WTC11 (cell line): ENCODE results near the gene RNF44. TPM values are rescaled to one million over a fixed set of nuclear protein-coding genes. Genes with fewer than 3 reads are reported as not detected.

ENCODE experiments used
- ATAC-seq: fragments of 200-7000 bp; cut with Tn5 transposase; 2 replicates; pipeline ENCODE4 v1.10.0; 2021; ENCODE audit warnings: mild to moderate bottlenecking, moderate library complexity
- CTCF ChIA-PET: fragments of 300-600 bp; sonication (Branson Sonifier 250); formaldehyde crosslinking; loops from one replicate; lab custom pipeline; 2021; ENCODE audit warnings: antibody characterized with exemption; lab: Charles Lee
- POLR2A ChIA-PET: fragments of 350-600 bp; sonication (Branson Sonifier 250); formaldehyde crosslinking; loops from one replicate; lab custom pipeline; 2021; ENCODE audit warnings: antibody characterized with exemption; lab: Charles Lee
- DNase-seq: peaks from one replicate; pipeline ENCODE4 v3.0.0; 2021; ENCODE audit warnings: low spot score
- H3K27ac Mint-ChIP-seq: 2 replicates; pipeline ENCODE4 v1.8.0; 2021; ENCODE audit warnings: mixed read lengths
- H3K27me3 Mint-ChIP-seq: 2 replicates; pipeline ENCODE4 v1.8.0; 2021; ENCODE audit warnings: low read depth, mild to moderate bottlenecking, moderate library complexity, mixed read lengths
- H3K36me3 Mint-ChIP-seq: 2 replicates; pipeline ENCODE4 v1.8.0; 2021; ENCODE audit warnings: mixed read lengths
- H3K4me1 Mint-ChIP-seq: 2 replicates; pipeline ENCODE4 v1.8.0; 2022; ENCODE audit warnings: mixed read lengths
- H3K4me3 Mint-ChIP-seq: 2 replicates; pipeline ENCODE4 v1.8.0; 2021; ENCODE audit warnings: mild to moderate bottlenecking, moderate library complexity, mixed read lengths
- H3K9me3 Mint-ChIP-seq: 2 replicates; pipeline ENCODE4 v1.8.0; 2021; ENCODE audit warnings: mixed read lengths
- AR ChIP-seq: fragments of 250-450 bp; sonication (Bioruptor Pico); IDR thresholded peaks from 2 replicates; pipeline ENCODE4 v1.9.0; 2021; ENCODE audit warnings: mild to moderate bottlenecking
- ATF2 ChIP-seq: sonication (generic); formaldehyde crosslinking; IDR thresholded peaks from 2 replicates; pipeline ENCODE4 v1.8.1; 2022; ENCODE audit warnings: low read depth, missing genetic modification reagents, borderline replicate concordance
- E2F5 ChIP-seq: sonication (generic); formaldehyde crosslinking; IDR thresholded peaks from 2 replicates; pipeline ENCODE4 v1.8.1; 2022; ENCODE audit warnings: mild to moderate bottlenecking, moderate library complexity, missing genetic modification reagents
- ELF4 ChIP-seq: sonication (generic); formaldehyde crosslinking; IDR thresholded peaks from 2 replicates; pipeline ENCODE4 v1.8.1; 2022; ENCODE audit warnings: low read depth, mild to moderate bottlenecking, moderate library complexity, missing genetic modification reagents
- ESRRA ChIP-seq: sonication (generic); formaldehyde crosslinking; IDR thresholded peaks from 2 replicates; pipeline ENCODE4 v1.8.1; 2022; ENCODE audit warnings: mild to moderate bottlenecking, missing genetic modification reagents, borderline replicate concordance
- GABPB1 ChIP-seq: sonication (generic); formaldehyde crosslinking; IDR thresholded peaks from 2 replicates; pipeline ENCODE4 v1.8.1; 2023; ENCODE audit warnings: mild to moderate bottlenecking, missing genetic modification reagents
- GTF2I ChIP-seq: fragments of 250-450 bp; sonication (Bioruptor Pico); conservative IDR thresholded peaks from 2 replicates; pipeline ENCODE4 v1.4.0; 2021; ENCODE audit warnings: mild to moderate bottlenecking
- MAX ChIP-seq: sonication (generic); formaldehyde crosslinking; IDR thresholded peaks from 2 replicates; pipeline ENCODE4 v1.8.0; 2022; ENCODE audit warnings: mild to moderate bottlenecking, missing genetic modification reagents
- NFYB ChIP-seq: sonication (generic); formaldehyde crosslinking; conservative IDR thresholded peaks from 2 replicates; pipeline ENCODE4 v1.8.0; 2022; ENCODE audit warnings: low read depth, missing genetic modification reagents
- OVOL2 ChIP-seq: fragments of 250-450 bp; sonication (Bioruptor Pico); IDR thresholded peaks from 2 replicates; pipeline ENCODE4 v1.9.0; 2021; ENCODE audit warnings: mild to moderate bottlenecking, borderline replicate concordance
- SOX15 ChIP-seq: fragments of 250-450 bp; sonication (Bioruptor Pico); IDR thresholded peaks from 2 replicates; pipeline ENCODE4 v1.9.0; 2021; ENCODE audit warnings: mild to moderate bottlenecking
- SP1 ChIP-seq: sonication (generic); formaldehyde crosslinking; conservative IDR thresholded peaks from 2 replicates; pipeline ENCODE4 v1.8.1; 2022; ENCODE audit warnings: missing genetic modification reagents
- TCF7 ChIP-seq: sonication (generic); formaldehyde crosslinking; IDR thresholded peaks from 2 replicates; pipeline ENCODE4 v1.8.0; 2022; ENCODE audit warnings: mild to moderate bottlenecking, low read depth, missing genetic modification reagents, moderate library complexity
- USF2 ChIP-seq: sonication (generic); formaldehyde crosslinking; IDR thresholded peaks from 2 replicates; pipeline ENCODE4 v1.8.1; 2023; ENCODE audit warnings: mild to moderate bottlenecking, missing genetic modification reagents, moderate library complexity
- ZNF219 ChIP-seq: sonication (generic); formaldehyde crosslinking; IDR thresholded peaks from 2 replicates; pipeline ENCODE4 v1.8.0; 2023; ENCODE audit warnings: missing genetic modification reagents, mild to moderate bottlenecking, borderline replicate concordance
- ZNF281 ChIP-seq: sonication (generic); formaldehyde crosslinking; IDR thresholded peaks from 2 replicates; pipeline ENCODE4 v1.8.0; 2023; ENCODE audit warnings: mild to moderate bottlenecking, missing genetic modification reagents
- ZNF416 ChIP-seq: fragments of 250-450 bp; sonication (Bioruptor Pico); IDR thresholded peaks from 2 replicates; pipeline ENCODE4 v1.9.0; 2021; ENCODE audit warnings: mild to moderate bottlenecking, inconsistent platforms
- total RNA-seq: library from RNA; stranded (reverse); gene quantifications from 3 replicates; pipeline ENCODE4 v1.2.3, GENCODE V29; 2021
- TF ChIP-seq, protein P1 (sequence below): fragments of 200-600 bp; IDR thresholded peaks from 2 replicates; pipeline ENCODE4 v1.8.0; 2022; ENCODE audit warnings: antibody characterized with exemption
- TF ChIP-seq, protein P2 (sequence below): sonication (generic); formaldehyde crosslinking; conservative IDR thresholded peaks from 2 replicates; pipeline ENCODE4 v1.8.1; 2022; ENCODE audit warnings: mild to moderate bottlenecking, missing genetic modification reagents
- TF ChIP-seq, protein P3 (sequence below): sonication (generic); formaldehyde crosslinking; IDR thresholded peaks from 2 replicates; pipeline ENCODE4 v1.8.0; 2022; ENCODE audit warnings: missing genetic modification reagents
- TF ChIP-seq, protein P4 (sequence below): sonication (generic); formaldehyde crosslinking; IDR thresholded peaks from 2 replicates; pipeline ENCODE4 v1.8.1; 2023; ENCODE audit warnings: mild to moderate bottlenecking, missing genetic modification reagents, moderate library complexity

RNF44 gene
- total RNA-seq, 1 experiment from 2014 or later = 233 TPM

- TF ChIP-seq E2F5 (CRISPR knock-in tag) (no peak), AR (CRISPR knock-in tag) (no peak), ZNF416 (CRISPR knock-in tag) (no peak), ATF2 (CRISPR knock-in tag) (no peak), ELF4 (CRISPR knock-in tag) (no peak), NFYB (CRISPR knock-in tag) (no peak), TCF7 (CRISPR knock-in tag) (no peak), USF2 (CRISPR knock-in tag) (no peak), MAX (no peak), GABPB1 (no peak)
- TF ChIP-seq, protein P1, sequence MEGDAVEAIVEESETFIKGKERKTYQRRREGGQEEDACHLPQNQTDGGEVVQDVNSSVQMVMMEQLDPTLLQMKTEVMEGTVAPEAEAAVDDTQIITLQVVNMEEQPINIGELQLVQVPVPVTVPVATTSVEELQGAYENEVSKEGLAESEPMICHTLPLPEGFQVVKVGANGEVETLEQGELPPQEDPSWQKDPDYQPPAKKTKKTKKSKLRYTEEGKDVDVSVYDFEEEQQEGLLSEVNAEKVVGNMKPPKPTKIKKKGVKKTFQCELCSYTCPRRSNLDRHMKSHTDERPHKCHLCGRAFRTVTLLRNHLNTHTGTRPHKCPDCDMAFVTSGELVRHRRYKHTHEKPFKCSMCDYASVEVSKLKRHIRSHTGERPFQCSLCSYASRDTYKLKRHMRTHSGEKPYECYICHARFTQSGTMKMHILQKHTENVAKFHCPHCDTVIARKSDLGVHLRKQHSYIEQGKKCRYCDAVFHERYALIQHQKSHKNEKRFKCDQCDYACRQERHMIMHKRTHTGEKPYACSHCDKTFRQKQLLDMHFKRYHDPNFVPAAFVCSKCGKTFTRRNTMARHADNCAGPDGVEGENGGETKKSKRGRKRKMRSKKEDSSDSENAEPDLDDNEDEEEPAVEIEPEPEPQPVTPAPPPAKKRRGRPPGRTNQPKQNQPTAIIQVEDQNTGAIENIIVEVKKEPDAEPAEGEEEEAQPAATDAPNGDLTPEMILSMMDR = no peak
- TF ChIP-seq, protein P2, sequence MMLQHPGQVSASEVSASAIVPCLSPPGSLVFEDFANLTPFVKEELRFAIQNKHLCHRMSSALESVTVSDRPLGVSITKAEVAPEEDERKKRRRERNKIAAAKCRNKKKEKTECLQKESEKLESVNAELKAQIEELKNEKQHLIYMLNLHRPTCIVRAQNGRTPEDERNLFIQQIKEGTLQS (CRISPR knock-in tag) = no peak
These were observed 25.0 kb upstream of the RNF44 start (continued) for GRCh38 chr5:176562189-176562588.

- Mint-ChIP-seq H3K9me3 (peaks cover 3% of the 10 kb centered on the region), H3K4me1 (peaks cover 9% of the 10 kb centered on the region), H3K36me3 (no peaks in the 10 kb centered on the region), H3K27ac (no peak overlapping the region), H3K27me3 (no peaks in the 10 kb centered on the region), H3K4me3 (no peak overlapping the region)
- CTCF ChIA-PET = interaction anchor here (1.2 to 1.4 kb wide), 2 partner anchors 12 to 16 kb away, joined by 3 read pairs; no protein-coding TSS in a partner anchor
- DNase-seq (no peak), ATAC-seq (no peak)
- POLR2A ChIA-PET = no interaction called here
- TF ChIP-seq, protein P3, sequence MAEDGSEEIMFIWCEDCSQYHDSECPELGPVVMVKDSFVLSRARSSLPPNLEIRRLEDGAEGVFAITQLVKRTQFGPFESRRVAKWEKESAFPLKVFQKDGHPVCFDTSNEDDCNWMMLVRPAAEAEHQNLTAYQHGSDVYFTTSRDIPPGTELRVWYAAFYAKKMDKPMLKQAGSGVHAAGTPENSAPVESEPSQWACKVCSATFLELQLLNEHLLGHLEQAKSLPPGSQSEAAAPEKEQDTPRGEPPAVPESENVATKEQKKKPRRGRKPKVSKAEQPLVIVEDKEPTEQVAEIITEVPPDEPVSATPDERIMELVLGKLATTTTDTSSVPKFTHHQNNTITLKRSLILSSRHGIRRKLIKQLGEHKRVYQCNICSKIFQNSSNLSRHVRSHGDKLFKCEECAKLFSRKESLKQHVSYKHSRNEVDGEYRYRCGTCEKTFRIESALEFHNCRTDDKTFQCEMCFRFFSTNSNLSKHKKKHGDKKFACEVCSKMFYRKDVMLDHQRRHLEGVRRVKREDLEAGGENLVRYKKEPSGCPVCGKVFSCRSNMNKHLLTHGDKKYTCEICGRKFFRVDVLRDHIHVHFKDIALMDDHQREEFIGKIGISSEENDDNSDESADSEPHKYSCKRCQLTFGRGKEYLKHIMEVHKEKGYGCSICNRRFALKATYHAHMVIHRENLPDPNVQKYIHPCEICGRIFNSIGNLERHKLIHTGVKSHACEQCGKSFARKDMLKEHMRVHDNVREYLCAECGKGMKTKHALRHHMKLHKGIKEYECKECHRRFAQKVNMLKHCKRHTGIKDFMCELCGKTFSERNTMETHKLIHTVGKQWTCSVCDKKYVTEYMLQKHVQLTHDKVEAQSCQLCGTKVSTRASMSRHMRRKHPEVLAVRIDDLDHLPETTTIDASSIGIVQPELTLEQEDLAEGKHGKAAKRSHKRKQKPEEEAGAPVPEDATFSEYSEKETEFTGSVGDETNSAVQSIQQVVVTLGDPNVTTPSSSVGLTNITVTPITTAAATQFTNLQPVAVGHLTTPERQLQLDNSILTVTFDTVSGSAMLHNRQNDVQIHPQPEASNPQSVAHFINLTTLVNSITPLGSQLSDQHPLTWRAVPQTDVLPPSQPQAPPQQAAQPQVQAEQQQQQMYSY (CRISPR knock-in tag) = no peak
- no peak for TF ChIP-seq OVOL2
- no peak for TF ChIP-seq ZNF219 (CRISPR knock-in tag)
- TF ChIP-seq ZNF281 = no peak
- no peak for TF ChIP-seq SP1
- TF ChIP-seq GTF2I = no peak
- no peak for TF ChIP-seq ELF4 (CRISPR knock-in tag)
- no peak for TF ChIP-seq ESRRA (CRISPR knock-in tag)
- TF ChIP-seq, protein P4, sequence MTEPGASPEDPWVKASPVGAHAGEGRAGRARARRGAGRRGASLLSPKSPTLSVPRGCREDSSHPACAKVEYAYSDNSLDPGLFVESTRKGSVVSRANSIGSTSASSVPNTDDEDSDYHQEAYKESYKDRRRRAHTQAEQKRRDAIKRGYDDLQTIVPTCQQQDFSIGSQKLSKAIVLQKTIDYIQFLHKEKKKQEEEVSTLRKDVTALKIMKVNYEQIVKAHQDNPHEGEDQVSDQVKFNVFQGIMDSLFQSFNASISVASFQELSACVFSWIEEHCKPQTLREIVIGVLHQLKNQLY (CRISPR knock-in tag) = no peak
- no peak for TF ChIP-seq SOX15 (CRISPR knock-in tag)
These were observed 24.1 kb upstream of the RNF44 start for GRCh38 chr5:176561259-176561658.
